HFF-Myc (cell line): Measurements from ENCODE around the gene PRSS38.

Experiments used
- DNase-seq: peaks from one replicate; pipeline ENCODE4 v3.0.0-alpha.2; 2011; ENCODE audit warnings: low read depth; ENCODE audit errors: extremely low read depth
- H3K4me3 ChIP-seq: replicated peaks from 2 replicates; pipeline ENCODE4 v1.5.1; 2011; ENCODE audit warnings: low read depth, mild to moderate bottlenecking, control low read depth, low read length
- CTCF ChIP-seq: IDR thresholded peaks from 2 replicates; pipeline ENCODE4 v1.5.1; 2012; ENCODE audit warnings: mild to moderate bottlenecking, low read depth, low read length, control low read depth; ENCODE audit errors: missing control alignments

Gene PRSS38

GRCh38 chr1:227778401-227778947 lies 37.0 kb upstream of the PRSS38 start:
- TF ChIP-seq CTCF, result no peak
- H3K4me3 ChIP-seq, result no peak overlapping the region
- DNase-seq, result no peak

- no peak overlapping the region for H3K4me3 ChIP-seq
- no peak for TF ChIP-seq CTCF
- no peak for DNase-seq
Measured at GRCh38 chr1:227779021-227779441, 36.4 kb upstream of the PRSS38 start.

- DNase-seq, result no peak
Measured at GRCh38 chr1:227779685-227780084, 35.8 kb upstream of the PRSS38 start.

GRCh38 chr1:227780101-227781044 lies 35.1 kb upstream of the PRSS38 start:
- no peak for DNase-seq

More at GRCh38 chr1:227779685-227780084, 35.8 kb upstream of the PRSS38 start:
- H3K4me3 ChIP-seq, result no peak overlapping the region
- no peak for TF ChIP-seq CTCF

GRCh38 chr1:227781314-227781930 lies 34.1 kb upstream of the PRSS38 start:
- no peak overlapping the region for H3K4me3 ChIP-seq
- TF ChIP-seq CTCF, result no peak
- DNase-seq, result no peak

More at GRCh38 chr1:227780101-227781044, 35.1 kb upstream of the PRSS38 start:
- no peak for TF ChIP-seq CTCF
- no peak overlapping the region for H3K4me3 ChIP-seq

- no peak for TF ChIP-seq CTCF
- H3K4me3 ChIP-seq, result no peak overlapping the region
- DNase-seq, result no peak
Measured at GRCh38 chr1:227782226-227782625, 33.2 kb upstream of the PRSS38 start.
